A549 treated with Hydrocortisone at 1 μM for 4 hours (cell line): Measurements from ENCODE around the gene ZNF91. TPM values are rescaled to one million over a fixed set of nuclear protein-coding genes. Genes with fewer than 3 reads are reported as not detected.

ENCODE experiments used
- total RNA-seq: library from RNA; stranded (reverse); fragments of 200-300 nt; extraction: Qiagen RNA extraction; gene quantifications from 5 replicates; pipeline ENCODE4 v1.2.3, GENCODE V29; 2022

Gene ZNF91
- total RNA-seq = 0.08 to 0.23 TPM (median 0.16 TPM) in 5 replicates

GRCh38 chr19:23395041-23395721 is at the start of gene ZNF91:
Gene ZNF91, minus strand, starts transcription at chr19:23395471. Its CDS starts 117 bp downstream, at chr19:23395354.

Other genes starting within 250 kb of the ZNF91 start
- 0.55 to 1.1 TPM (median 0.83 TPM) in 5 replicates for gene ZNF724, start 145.1 kb downstream of the ZNF91 start, total RNA-seq